ENCODE data around the gene EXOSC2.

DNA sequence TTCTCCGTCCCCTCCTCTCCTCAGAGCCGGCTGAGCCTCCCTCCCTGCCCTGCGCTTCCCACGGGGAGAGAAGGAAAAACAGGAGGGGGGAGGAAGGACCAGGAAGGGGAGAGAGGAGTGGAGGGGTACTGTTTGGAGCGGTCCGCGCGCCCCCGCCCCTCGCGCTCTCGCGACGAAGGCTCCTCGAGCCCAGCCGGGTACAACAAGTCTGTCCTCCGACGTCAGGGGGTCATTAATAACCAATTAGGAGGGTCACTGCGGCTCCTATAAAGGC, 29.7 kb upstream of the EXOSC2 start:
- TF ChIP-seq, protein P1, sequence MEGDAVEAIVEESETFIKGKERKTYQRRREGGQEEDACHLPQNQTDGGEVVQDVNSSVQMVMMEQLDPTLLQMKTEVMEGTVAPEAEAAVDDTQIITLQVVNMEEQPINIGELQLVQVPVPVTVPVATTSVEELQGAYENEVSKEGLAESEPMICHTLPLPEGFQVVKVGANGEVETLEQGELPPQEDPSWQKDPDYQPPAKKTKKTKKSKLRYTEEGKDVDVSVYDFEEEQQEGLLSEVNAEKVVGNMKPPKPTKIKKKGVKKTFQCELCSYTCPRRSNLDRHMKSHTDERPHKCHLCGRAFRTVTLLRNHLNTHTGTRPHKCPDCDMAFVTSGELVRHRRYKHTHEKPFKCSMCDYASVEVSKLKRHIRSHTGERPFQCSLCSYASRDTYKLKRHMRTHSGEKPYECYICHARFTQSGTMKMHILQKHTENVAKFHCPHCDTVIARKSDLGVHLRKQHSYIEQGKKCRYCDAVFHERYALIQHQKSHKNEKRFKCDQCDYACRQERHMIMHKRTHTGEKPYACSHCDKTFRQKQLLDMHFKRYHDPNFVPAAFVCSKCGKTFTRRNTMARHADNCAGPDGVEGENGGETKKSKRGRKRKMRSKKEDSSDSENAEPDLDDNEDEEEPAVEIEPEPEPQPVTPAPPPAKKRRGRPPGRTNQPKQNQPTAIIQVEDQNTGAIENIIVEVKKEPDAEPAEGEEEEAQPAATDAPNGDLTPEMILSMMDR (IDR thresholded peaks at IDR 0.05), result no peak
- TF ChIP-seq POLR2A (IDR thresholded peaks at IDR 0.05), result no peak
